Stimulated activated CD4-positive, alpha-beta T cell treated with anti-CD3 and anti-CD28 coated beads, Interleukin-12 subunit alpha, Interleukin-12 subunit beta, amount 100 ng/mL, for 24 hours (primary cell): ENCODE data around the gene CDK9.
"Not testable (repeated sequence)": the region's sequence is repeated elsewhere in the genome, so short reads cannot be mapped to it uniquely, and the experiment has no call there.

Experiments used
- DNase-seq, 2 experiments: peaks; one replicate each; pipeline ENCODE4 v3.0.0-alpha.2; 2020; ENCODE audit warnings: low read depth in 2 of 2

The CDK9 gene

GRCh38 chr9:127785933-127786772, at the start of gene CDK9:
TSS of gene CDK9 (plus strand) at chr9:127786034. CDS start at chr9:127786149, 115 bp downstream.
- DNase-seq = peak; percentile 89 to 90

- DNase-seq = no peak
Observed at GRCh38 chr9:127738666-127739065, 47.2 kb upstream of the CDK9 start.

- no peak for DNase-seq
Observed at GRCh38 chr9:127739614-127740330, 46.1 kb upstream of the CDK9 start.

- DNase-seq = no peak
Observed at GRCh38 chr9:127741831-127742434, 43.9 kb upstream of the CDK9 start.

- no peak for DNase-seq
Observed at GRCh38 chr9:127742435-127743088, 43.3 kb upstream of the CDK9 start.

GRCh38 chr9:127744398-127745110, 41.3 kb upstream of the CDK9 start:
- DNase-seq = no peak

GRCh38 chr9:127746959-127747569, 38.8 kb upstream of the CDK9 start:
- DNase-seq = no peak

- DNase-seq = no peak
Observed at GRCh38 chr9:127749090-127749787, 36.6 kb upstream of the CDK9 start.

GRCh38 chr9:127751269-127752054, 34.4 kb upstream of the CDK9 start:
- DNase-seq = no peak

- DNase-seq = no peak
Observed at GRCh38 chr9:127753148-127753547, 32.7 kb upstream of the CDK9 start.

GRCh38 chr9:127753622-127754021, 32.2 kb upstream of the CDK9 start:
- no peak for DNase-seq

GRCh38 chr9:127754099-127755060, 31.5 kb upstream of the CDK9 start:
- no peak for DNase-seq

GRCh38 chr9:127755061-127756060, 30.5 kb upstream of the CDK9 start:
- no peak for DNase-seq

GRCh38 chr9:127756233-127756632, 29.6 kb upstream of the CDK9 start:
- no peak for DNase-seq

GRCh38 chr9:127756776-127757175, 29.1 kb upstream of the CDK9 start:
- not testable (repeated sequence) for DNase-seq

- no peak for DNase-seq
Observed at GRCh38 chr9:127758843-127759242, 27.0 kb upstream of the CDK9 start.

- no peak for DNase-seq
Observed at GRCh38 chr9:127761061-127761460, 24.8 kb upstream of the CDK9 start.
